Measurements from ENCODE around the gene WDR90. TPM values are rescaled to one million over a fixed set of nuclear protein-coding genes. Genes with fewer than 3 reads are reported as not detected.

The WDR90 gene
- polyA plus RNA-seq, 1 donor from 2014 or later, result 32.1 TPM

DNA sequence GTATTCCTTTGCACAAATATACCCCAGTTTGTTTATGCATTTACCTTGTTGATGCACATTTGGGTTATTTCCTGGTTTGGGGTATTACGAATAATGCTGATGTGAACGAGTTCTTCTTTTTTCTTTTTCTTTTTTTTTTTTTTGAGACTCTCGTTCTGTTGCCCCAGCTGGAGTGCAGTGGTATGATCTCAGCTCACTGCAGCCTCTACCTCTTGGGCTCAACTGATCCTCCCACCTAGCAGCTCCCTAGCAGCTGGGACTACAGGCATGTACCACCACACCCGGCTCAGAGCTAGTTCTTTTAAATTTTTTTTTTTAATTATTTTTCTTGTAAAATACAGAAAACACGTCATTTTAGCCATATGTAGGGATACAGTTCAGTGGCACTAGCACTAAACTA lies 45.2 kb upstream of the WDR90 start:
- H3K79me2 ChIP-seq (replicated peaks; ENCODE audit: insufficient read depth, low read length), result no peaks in the 10 kb centered on the region
- no peaks in the 10 kb centered on the region for H3F3A ChIP-seq (ENCODE audit: insufficient read depth, low read length, poor library complexity, severe bottlenecking)
- no peaks in the 10 kb centered on the region for H3K9me2 ChIP-seq (ENCODE audit: insufficient read depth, low read length)
- no peaks in the 10 kb centered on the region for H4K20me1 ChIP-seq (ENCODE audit: insufficient read depth)
- H3K9ac ChIP-seq (ENCODE audit: low read length), result no peak overlapping the region
- no peak overlapping the region for H3K4me2 ChIP-seq (ENCODE audit: low read length)
- H3K36me3 ChIP-seq (ENCODE audit: insufficient read depth, low read length), result peaks cover 5% of the 10 kb centered on the region
- no peak overlapping the region for H3K27ac ChIP-seq (ENCODE audit: low read length)
- no peaks in the 10 kb centered on the region for H3K27me3 ChIP-seq (ENCODE audit: insufficient read depth, low read depth, low read length)
- TF ChIP-seq, protein P1, sequence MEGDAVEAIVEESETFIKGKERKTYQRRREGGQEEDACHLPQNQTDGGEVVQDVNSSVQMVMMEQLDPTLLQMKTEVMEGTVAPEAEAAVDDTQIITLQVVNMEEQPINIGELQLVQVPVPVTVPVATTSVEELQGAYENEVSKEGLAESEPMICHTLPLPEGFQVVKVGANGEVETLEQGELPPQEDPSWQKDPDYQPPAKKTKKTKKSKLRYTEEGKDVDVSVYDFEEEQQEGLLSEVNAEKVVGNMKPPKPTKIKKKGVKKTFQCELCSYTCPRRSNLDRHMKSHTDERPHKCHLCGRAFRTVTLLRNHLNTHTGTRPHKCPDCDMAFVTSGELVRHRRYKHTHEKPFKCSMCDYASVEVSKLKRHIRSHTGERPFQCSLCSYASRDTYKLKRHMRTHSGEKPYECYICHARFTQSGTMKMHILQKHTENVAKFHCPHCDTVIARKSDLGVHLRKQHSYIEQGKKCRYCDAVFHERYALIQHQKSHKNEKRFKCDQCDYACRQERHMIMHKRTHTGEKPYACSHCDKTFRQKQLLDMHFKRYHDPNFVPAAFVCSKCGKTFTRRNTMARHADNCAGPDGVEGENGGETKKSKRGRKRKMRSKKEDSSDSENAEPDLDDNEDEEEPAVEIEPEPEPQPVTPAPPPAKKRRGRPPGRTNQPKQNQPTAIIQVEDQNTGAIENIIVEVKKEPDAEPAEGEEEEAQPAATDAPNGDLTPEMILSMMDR (IDR thresholded peaks at IDR 0.05; ENCODE audit: poor library complexity, severe bottlenecking), result no peak
- no peak for TF ChIP-seq EP300 (conservative IDR thresholded peaks at IDR 0.05; ENCODE audit: poor library complexity, severe bottlenecking)
- TF ChIP-seq MXI1 (conservative IDR thresholded peaks at IDR 0.05; ENCODE audit: poor library complexity, severe bottlenecking), result no peak
- no peak for TF ChIP-seq RAD21 (conservative IDR thresholded peaks at IDR 0.05)
- no peak for TF ChIP-seq SMC3 (conservative IDR thresholded peaks at IDR 0.05; ENCODE audit: poor library complexity)
- TF ChIP-seq EZH2 (IDR thresholded peaks at IDR 0.05; ENCODE audit: borderline replicate concordance, insufficient read depth, low read length, poor library complexity, severe bottlenecking), result no peak
- TF ChIP-seq, protein P2, sequence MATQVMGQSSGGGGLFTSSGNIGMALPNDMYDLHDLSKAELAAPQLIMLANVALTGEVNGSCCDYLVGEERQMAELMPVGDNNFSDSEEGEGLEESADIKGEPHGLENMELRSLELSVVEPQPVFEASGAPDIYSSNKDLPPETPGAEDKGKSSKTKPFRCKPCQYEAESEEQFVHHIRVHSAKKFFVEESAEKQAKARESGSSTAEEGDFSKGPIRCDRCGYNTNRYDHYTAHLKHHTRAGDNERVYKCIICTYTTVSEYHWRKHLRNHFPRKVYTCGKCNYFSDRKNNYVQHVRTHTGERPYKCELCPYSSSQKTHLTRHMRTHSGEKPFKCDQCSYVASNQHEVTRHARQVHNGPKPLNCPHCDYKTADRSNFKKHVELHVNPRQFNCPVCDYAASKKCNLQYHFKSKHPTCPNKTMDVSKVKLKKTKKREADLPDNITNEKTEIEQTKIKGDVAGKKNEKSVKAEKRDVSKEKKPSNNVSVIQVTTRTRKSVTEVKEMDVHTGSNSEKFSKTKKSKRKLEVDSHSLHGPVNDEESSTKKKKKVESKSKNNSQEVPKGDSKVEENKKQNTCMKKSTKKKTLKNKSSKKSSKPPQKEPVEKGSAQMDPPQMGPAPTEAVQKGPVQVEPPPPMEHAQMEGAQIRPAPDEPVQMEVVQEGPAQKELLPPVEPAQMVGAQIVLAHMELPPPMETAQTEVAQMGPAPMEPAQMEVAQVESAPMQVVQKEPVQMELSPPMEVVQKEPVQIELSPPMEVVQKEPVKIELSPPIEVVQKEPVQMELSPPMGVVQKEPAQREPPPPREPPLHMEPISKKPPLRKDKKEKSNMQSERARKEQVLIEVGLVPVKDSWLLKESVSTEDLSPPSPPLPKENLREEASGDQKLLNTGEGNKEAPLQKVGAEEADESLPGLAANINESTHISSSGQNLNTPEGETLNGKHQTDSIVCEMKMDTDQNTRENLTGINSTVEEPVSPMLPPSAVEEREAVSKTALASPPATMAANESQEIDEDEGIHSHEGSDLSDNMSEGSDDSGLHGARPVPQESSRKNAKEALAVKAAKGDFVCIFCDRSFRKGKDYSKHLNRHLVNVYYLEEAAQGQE (IDR thresholded peaks at IDR 0.05; ENCODE audit: borderline replicate concordance), result no peak
- TF ChIP-seq TAF1 (IDR thresholded peaks at IDR 0.05; ENCODE audit: low read depth), result no peak
- no peak for TF ChIP-seq POLR2AphosphoS5 (IDR thresholded peaks at IDR 0.05)
- H3K9me3 ChIP-seq (ENCODE audit: low read length), result no peaks in the 10 kb centered on the region
- no peak overlapping the region for H3K4me3 ChIP-seq (ENCODE audit: low read length)
- H2AFZ ChIP-seq (ENCODE audit: low read depth, low read length), result no peak overlapping the region

DNA sequence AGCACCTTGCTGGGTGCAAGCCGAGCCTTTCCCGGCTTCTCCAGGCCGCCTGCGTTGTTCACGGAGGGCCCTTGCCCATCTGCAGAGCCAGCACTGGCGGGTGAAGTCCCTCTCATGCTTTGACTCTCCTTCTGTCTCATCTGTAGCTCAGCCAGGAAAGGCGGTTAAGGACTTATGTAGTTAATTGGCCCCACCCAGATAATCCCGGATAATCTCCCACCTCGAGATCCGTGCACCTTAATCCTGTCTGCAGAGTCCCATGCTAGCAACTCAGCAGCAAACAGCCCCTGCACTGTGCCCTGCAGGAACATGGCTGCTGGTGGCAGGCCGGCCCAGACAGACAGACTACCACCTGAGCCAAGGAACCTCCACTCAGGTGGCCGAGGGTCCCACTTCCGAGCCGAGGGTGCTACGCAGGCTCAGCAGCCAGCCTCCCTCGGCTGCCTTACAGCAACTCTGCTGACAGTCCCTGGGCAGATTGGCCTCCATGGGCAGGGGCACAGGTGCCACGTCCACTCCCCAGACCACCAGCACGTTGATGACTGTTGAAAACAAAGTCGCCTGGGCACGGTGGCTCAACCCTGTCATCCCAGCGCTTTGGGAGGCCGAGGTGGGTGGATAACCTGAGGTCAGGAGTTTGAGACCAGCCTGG lies 42.4 kb upstream of the WDR90 start:
- Histone ChIP-seq H3F3A (ENCODE audit: insufficient read depth, low read length, poor library complexity, severe bottlenecking) (no peaks in the 10 kb centered on the region), H3K27me3 (ENCODE audit: insufficient read depth, low read depth, low read length) (no peaks in the 10 kb centered on the region), H3K4me3 (ENCODE audit: low read length) (no peak overlapping the region), H3K79me2 (replicated peaks; ENCODE audit: insufficient read depth, low read length) (no peaks in the 10 kb centered on the region), H4K20me1 (ENCODE audit: insufficient read depth) (no peaks in the 10 kb centered on the region), H3K9me3 (ENCODE audit: low read length) (no peaks in the 10 kb centered on the region), H3K36me3 (ENCODE audit: insufficient read depth, low read length) (no peaks in the 10 kb centered on the region), H2AFZ (ENCODE audit: low read depth, low read length) (no peak overlapping the region), H3K9me2 (ENCODE audit: insufficient read depth, low read length) (no peaks in the 10 kb centered on the region), H3K27ac (ENCODE audit: low read length) (no peak overlapping the region), H3K4me2 (ENCODE audit: low read length) (no peak overlapping the region), H3K9ac (ENCODE audit: low read length) (no peak overlapping the region)
- TF ChIP-seq EZH2 (IDR thresholded peaks at IDR 0.05; ENCODE audit: borderline replicate concordance, insufficient read depth, low read length, poor library complexity, severe bottlenecking), result no peak
- no peak for TF ChIP-seq RAD21 (conservative IDR thresholded peaks at IDR 0.05)

Measured in neural cell (in vitro differentiated cells).